PC-3 (cell line): ENCODE data around the gene ZBTB7C. TPM values are rescaled to one million over a fixed set of nuclear protein-coding genes. Genes with fewer than 3 reads are reported as not detected.

Experiments used
- ATAC-seq: fragments of 200-7000 bp; cut with Tn5 transposase; 2 replicates; pipeline ENCODE4 v1.9.1; 2020; ENCODE audit warnings: mild to moderate bottlenecking, moderate library complexity
- BruUV-seq: library from RNA; stranded (reverse); fragments of 400-500 nt; replicated peaks from 2 replicates; lab custom pipeline; 2021; lab: Mats Ljungman, UMichigan
- CTCF ChIA-PET: fragments of 300-600 bp; sonication (Branson Sonifier 250); formaldehyde crosslinking; loops from one replicate; lab custom pipeline; 2022; ENCODE audit warnings: antibody characterized with exemption; lab: Charles Lee
- POLR2A ChIA-PET: fragments of 300-600 bp; sonication (Branson Sonifier 250); formaldehyde crosslinking; loops from one replicate; lab custom pipeline; 2022; ENCODE audit warnings: antibody characterized with exemption; ENCODE audit not compliant: unreplicated experiment; lab: Charles Lee
- DNase-seq: peaks from one replicate; pipeline ENCODE4 v3.0.0-alpha.2; 2015
- H2AFZ ChIP-seq: fragments of 300-600 bp; sonication (generic); 2 replicates; pipeline ENCODE4 v1.6.0; 2016; ENCODE audit warnings: antibody characterized with exemption, low read length
- H3F3A ChIP-seq: fragments of 300-600 bp; sonication (generic); one replicate; pipeline ENCODE4 v1.6.0; 2017; ENCODE audit warnings: antibody characterized with exemption, low read length, control low read depth, mild to moderate bottlenecking; ENCODE audit not compliant: unreplicated experiment
- H3K27ac ChIP-seq: fragments of 300-600 bp; sonication (generic); 2 replicates; pipeline ENCODE4 v1.5.1; 2016; ENCODE audit warnings: mild to moderate bottlenecking, low read length
- H3K27me3 ChIP-seq: fragments of 300-600 bp; sonication (generic); 2 replicates; pipeline ENCODE4 v1.6.1; 2016; ENCODE audit warnings: low read length, mixed read lengths
- H3K36me3 ChIP-seq: fragments of 300-600 bp; sonication (generic); 2 replicates; pipeline ENCODE4 v1.6.1; 2016; ENCODE audit warnings: low read depth, mixed run types, low read length, mixed read lengths
- H3K4me1 ChIP-seq: fragments of 300-600 bp; sonication (generic); 2 replicates; pipeline ENCODE4 v1.5.1; 2016; ENCODE audit warnings: low read length; ENCODE audit not compliant: insufficient read depth
- H3K4me2 ChIP-seq: fragments of 300-600 bp; sonication (generic); 2 replicates; pipeline ENCODE4 v1.6.0; 2016; ENCODE audit warnings: low read length
- H3K4me3 ChIP-seq: fragments of 300-600 bp; sonication (generic); 2 replicates; pipeline ENCODE4 v1.5.1; 2016; ENCODE audit warnings: mild to moderate bottlenecking, low read length, mixed read lengths
- H3K79me2 ChIP-seq: fragments of 300-600 bp; sonication (generic); 2 replicates; pipeline ENCODE4 v1.6.1; 2017; ENCODE audit warnings: low read length, mixed read lengths
- H3K9ac ChIP-seq: fragments of 300-600 bp; sonication (generic); 2 replicates; pipeline ENCODE4 v1.6.0; 2016; ENCODE audit warnings: mild to moderate bottlenecking, low read length
- H3K9me2 ChIP-seq: fragments of 300-600 bp; sonication (generic); replicated peaks from 2 replicates; pipeline ENCODE4 v1.6.1; 2016; ENCODE audit warnings: mixed run types, low read length, mixed read lengths
- H3K9me3 ChIP-seq: fragments of 300-600 bp; sonication (generic); 2 replicates; pipeline ENCODE4 v1.6.1; 2016; ENCODE audit warnings: low read length, mixed read lengths
- H4K20me1 ChIP-seq: fragments of 300-600 bp; sonication (generic); 2 replicates; pipeline ENCODE4 v1.6.1; 2016; ENCODE audit warnings: low read length, mixed read lengths
- CTCF ChIP-seq: fragments of 300-600 bp; sonication (generic); conservative IDR thresholded peaks from 2 replicates; pipeline ENCODE4 v1.5.1; 2017; ENCODE audit warnings: antibody characterized with exemption, low read depth, mild to moderate bottlenecking, low read length
- EZH2 ChIP-seq: fragments of 300-600 bp; sonication (generic); IDR thresholded peaks from one replicate; pipeline ENCODE4 v1.6.1; 2017; ENCODE audit warnings: antibody characterized with exemption, mild to moderate bottlenecking, low read length; ENCODE audit not compliant: unreplicated experiment
- EZH2phosphoT487 ChIP-seq: fragments of 300-600 bp; sonication (generic); IDR thresholded peaks from 2 replicates; pipeline ENCODE4 v1.6.1; 2018; ENCODE audit warnings: mild to moderate bottlenecking, antibody characterized with exemption, low read length, borderline replicate concordance
- intact Hi-C: fragments of 100-400 bp; cut with micrococcal nuclease; formaldehyde crosslinking; loops from 2 replicates; pipeline ENCODE4 v1.9.0; 2023
- total RNA-seq: library from RNA; depleted of rRNA; stranded (reverse); fragments of >200 nt; gene quantifications from 2 replicates; pipeline ENCODE4 v1.2.3, GENCODE V29; 2014

Gene ZBTB7C
- total RNA-seq, 1 experiment from 2014 or later, result 1.3 TPM

DNA sequence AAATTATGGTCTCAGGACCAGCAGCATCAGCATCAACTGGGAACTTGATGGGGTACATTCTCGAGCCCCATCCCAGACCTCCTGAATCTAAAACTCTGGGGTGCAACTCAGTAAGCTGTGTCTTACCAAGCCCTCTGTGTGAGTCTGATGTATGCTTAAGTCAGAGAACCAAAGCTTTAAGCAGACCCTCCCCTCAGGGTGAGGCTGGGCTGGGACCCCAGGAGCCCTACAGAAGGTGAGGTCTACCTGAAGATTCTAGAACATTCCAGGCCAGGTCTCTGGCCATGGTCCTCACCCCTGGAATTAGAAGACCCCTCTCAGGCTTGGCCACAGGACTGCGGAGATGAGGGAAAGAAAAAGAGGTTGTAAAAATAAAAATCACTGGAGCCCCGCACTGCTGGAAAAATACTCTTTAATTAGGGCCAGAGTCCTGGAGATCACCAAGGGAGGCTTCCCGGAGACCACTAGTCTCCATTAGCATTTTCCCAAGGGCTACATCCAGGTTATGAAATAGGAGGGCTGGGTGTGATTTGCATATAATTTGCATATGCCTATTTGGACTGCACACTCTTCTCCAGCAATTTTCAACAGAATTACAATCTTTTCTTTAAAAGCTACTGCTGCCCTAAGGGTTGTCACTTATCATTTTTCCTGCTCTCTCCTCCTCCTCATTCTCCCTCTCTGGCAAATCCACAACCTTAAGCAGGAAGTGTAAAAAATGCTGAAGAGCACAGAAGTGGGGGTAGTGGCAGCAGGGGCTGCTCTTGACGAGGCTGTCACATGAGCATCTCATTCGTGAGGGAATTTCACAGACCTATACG, 100.2 kb downstream of the ZBTB7C start:
- intact Hi-C loops, result no loop called here

GRCh38 chr18:48308027-48308635, 101.1 kb downstream of the ZBTB7C start:
- no peak overlapping the region for H3K9ac ChIP-seq
- H3K9me2 ChIP-seq, result no peaks in the 10 kb centered on the region
- peak; percentile 64 for DNase-seq
- no peaks in the 10 kb centered on the region for H3K79me2 ChIP-seq
- no peaks in the 10 kb centered on the region for H4K20me1 ChIP-seq
- H2AFZ ChIP-seq, result no peak overlapping the region
- TF ChIP-seq EZH2phosphoT487 (no peak), EZH2 (no peak), CTCF (no peak)
- no TSS peak for BruUV-seq
- no peaks in the 10 kb centered on the region for H3K36me3 ChIP-seq
- CTCF ChIA-PET, result no interaction called here
- no peak overlapping the region for H3K4me3 ChIP-seq
- no peaks in the 10 kb centered on the region for H3K27me3 ChIP-seq
- no peaks in the 10 kb centered on the region for H3F3A ChIP-seq
- peak; percentile 35; the same call in 1 of the 2 replicates for ATAC-seq
- POLR2A ChIA-PET, result no interaction called here
- peak overlapping the region; percentile 40; the same call in 1 of the 2 replicates for H3K4me2 ChIP-seq
- H3K9me3 ChIP-seq, result no peaks in the 10 kb centered on the region
- H3K27ac ChIP-seq, result no peak overlapping the region
- intact Hi-C loops, result no loop called here
- peaks cover 6% of the 10 kb centered on the region; the same call in 1 of the 2 replicates for H3K4me1 ChIP-seq

More for the DNA sequence above, 100.2 kb downstream of the ZBTB7C start:
- no peak overlapping the region for H3K9ac ChIP-seq
- no peak overlapping the region for H3K27ac ChIP-seq
- no peak overlapping the region for H2AFZ ChIP-seq
- TF ChIP-seq EZH2phosphoT487, result no peak
- TF ChIP-seq EZH2, result no peak
- no peak for TF ChIP-seq CTCF
- H3K9me2 ChIP-seq, result no peaks in the 10 kb centered on the region
- H3K4me3 ChIP-seq, result no peak overlapping the region
- peaks cover 6% of the 10 kb centered on the region; the same call in 1 of the 2 replicates for H3K4me1 ChIP-seq
- H4K20me1 ChIP-seq, result no peaks in the 10 kb centered on the region
- no peak overlapping the region for H3K4me2 ChIP-seq
- BruUV-seq, result no TSS peak
- ATAC-seq (no peak), DNase-seq (no peak)
- no peaks in the 10 kb centered on the region for H3K9me3 ChIP-seq
- no peaks in the 10 kb centered on the region for H3F3A ChIP-seq
- H3K36me3 ChIP-seq, result no peaks in the 10 kb centered on the region
- CTCF ChIA-PET, result no interaction called here
- H3K79me2 ChIP-seq, result no peaks in the 10 kb centered on the region
- no peaks in the 10 kb centered on the region for H3K27me3 ChIP-seq
- POLR2A ChIA-PET, result no interaction called here

DNA sequence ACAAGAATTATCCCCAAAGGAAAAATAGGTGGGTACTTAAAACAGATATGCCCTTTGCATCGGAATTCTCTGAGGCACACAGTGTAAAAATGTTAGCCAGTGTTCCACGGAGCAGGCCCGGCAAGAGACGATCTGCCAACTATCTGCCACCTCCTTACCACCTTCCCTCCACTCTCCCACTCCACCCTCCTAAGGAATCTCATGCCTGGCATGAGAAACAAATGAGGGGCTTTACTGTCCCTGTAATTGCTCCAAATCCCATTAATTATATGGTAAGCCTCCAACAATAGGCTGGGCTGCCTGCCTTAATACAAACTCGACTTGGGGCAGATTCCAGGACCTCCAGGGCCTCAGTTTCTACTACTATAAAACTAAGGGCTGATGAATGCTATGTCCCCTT, 102.3 kb downstream of the ZBTB7C start:
- Histone ChIP-seq H3K9me2 (no peaks in the 10 kb centered on the region), H3K4me3 (no peak overlapping the region), H3K27ac (no peak overlapping the region), H3K27me3 (no peaks in the 10 kb centered on the region), H4K20me1 (no peaks in the 10 kb centered on the region), H3K36me3 (no peaks in the 10 kb centered on the region), H3K9me3 (no peaks in the 10 kb centered on the region), H3K4me2 (no peak overlapping the region), H3K79me2 (no peaks in the 10 kb centered on the region), H3K4me1 (peaks cover 6% of the 10 kb centered on the region; the same call in 1 of the 2 replicates), H2AFZ (no peak overlapping the region), H3F3A (no peaks in the 10 kb centered on the region), H3K9ac (no peak overlapping the region)
- DNase-seq (no peak), ATAC-seq (no peak)
- TF ChIP-seq EZH2phosphoT487 (no peak), EZH2 (no peak), CTCF (no peak)
- intact Hi-C loops, result no loop called here
- BruUV-seq, result no TSS peak
- POLR2A ChIA-PET, result no interaction called here
- CTCF ChIA-PET, result no interaction called here
